Pulmonary artery endothelial cell (primary cell): ENCODE measurements around the gene INVS. TPM values are rescaled to one million over a fixed set of nuclear protein-coding genes. Genes with fewer than 3 reads are reported as not detected.
"Not testable (repeated sequence)": the region's sequence is repeated elsewhere in the genome, so short reads cannot be mapped to it uniquely, and the experiment has no call there.

Experiments used
- DNase-seq: peaks from one replicate; pipeline ENCODE4 v3.0.0-alpha.2; 2011; ENCODE audit warnings: low read depth, low spot score
- total RNA-seq: library from RNA; depleted of rRNA; stranded (reverse); fragments of >200 nt; gene quantifications from 2 replicates; pipeline ENCODE4 v1.2.3, GENCODE V29; 2014

Gene INVS
- total RNA-seq, 1 donor from 2014 or later = 19.5 TPM

DNA sequence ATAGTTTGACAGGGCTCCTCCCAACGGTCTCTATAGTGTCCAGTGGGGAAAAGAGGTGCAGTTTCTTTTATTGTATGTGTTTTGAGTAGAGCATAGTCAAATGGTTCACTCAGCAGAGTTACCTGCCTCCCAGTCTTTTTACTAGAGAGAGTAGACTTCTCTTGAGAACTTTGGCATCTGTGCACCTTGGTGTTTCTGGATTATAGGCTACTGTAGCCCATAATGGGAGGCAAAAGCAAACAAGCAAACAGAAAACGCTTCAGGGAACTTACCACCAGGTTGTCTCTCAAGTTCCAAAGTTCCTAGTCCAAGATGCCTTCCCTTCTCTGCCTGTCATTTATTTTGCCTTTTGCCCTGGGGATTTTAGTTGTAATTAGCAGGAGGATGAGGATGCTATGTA lies 26.2 kb downstream of the INVS start:
- no peak for DNase-seq

DNA sequence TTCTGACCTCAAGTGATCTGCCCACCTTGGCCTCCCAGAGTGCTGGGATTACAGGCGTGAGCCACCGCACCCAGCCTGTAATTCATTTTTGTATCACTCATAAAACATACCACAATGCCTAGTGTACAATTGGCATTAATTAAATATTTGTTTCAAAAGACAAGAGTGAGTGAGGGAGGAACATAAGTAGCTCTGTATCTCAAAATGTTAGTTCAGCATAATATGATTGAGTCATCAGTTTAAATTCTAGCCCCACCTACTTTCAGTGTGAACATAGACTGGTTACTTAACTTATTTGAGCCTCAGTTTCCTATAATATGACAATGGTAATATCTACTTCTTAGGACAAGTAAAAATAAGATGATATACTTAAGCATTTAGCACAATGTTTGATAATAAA lies 26.9 kb downstream of the INVS start:
- DNase-seq = no peak

- no peak for DNase-seq
These were observed 27.4 kb downstream of the INVS start for GRCh38 chr9:100126423-100126822.

- no peak for DNase-seq
These were observed 30.7 kb downstream of the INVS start for GRCh38 chr9:100129772-100130171.

- no peak for DNase-seq
These were observed 32.2 kb downstream of the INVS start for GRCh38 chr9:100131216-100131615.

DNA sequence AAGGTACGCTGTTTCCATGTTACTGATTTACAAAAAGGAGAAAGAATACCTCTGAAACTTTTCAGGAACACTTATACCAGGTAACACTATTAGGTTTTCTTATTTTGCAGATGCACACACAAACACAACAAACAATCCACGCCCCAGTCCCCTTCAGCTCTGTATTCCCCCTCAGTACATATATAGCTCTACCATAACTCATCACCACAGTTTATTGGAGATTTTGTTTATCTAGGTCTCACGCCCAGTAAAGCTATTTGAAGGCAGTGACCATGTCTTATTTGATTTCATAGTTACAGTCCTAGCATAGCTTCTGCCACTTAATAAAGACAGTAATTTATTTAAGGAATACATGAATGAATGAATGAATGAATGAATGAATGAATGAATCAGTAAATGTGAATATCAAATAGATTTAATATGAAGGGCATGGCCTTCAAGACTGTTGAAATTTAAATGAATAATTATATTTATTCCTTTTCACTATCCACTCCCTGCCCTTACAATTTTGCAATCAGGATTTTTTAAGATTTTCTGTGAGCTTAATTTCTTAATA lies 32.9 kb downstream of the INVS start:
- no peak for DNase-seq

DNA sequence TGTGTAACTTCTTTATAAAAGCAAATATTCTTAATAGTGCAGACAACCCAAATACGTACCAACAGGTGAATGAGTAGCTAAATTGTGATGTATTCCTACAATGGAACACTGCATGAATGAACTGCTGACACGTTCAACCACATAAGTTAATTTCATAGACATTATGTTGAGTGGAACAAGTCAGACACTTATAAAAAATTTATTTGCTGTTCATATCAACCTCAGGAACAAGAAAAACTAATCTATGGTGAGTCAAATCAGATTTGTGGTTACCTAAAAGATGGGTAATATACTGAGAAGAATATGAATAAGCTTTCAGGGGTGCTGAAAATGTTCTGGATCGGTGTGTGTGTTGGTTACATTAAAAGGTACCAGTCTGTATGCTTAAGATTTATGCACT lies 35.7 kb downstream of the INVS start:
- DNase-seq = no peak

DNA sequence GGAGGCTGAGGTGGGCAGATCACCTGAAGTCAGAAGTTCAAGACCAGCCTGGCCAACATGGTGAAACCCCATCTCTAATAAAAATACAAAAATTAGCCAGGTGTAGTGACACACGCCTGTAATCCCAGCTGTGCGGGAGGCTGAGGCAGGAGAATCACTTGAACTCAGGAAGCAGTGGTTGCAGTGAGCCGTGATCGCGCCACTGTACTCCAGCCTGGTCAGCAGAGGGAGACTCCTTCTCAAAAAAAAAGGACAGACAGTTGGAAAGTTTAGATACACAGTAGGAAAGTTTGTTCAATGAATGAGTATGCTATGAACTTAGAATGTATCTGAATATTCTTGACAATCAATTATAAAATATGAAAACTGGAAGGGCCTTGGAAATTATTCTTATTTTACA lies 37.8 kb downstream of the INVS start:
- not testable (repeated sequence) for DNase-seq

GRCh38 chr9:100140303-100140702 lies 41.3 kb downstream of the INVS start:
- not testable (repeated sequence) for DNase-seq

GRCh38 chr9:100141862-100142261 lies 42.8 kb downstream of the INVS start:
- DNase-seq = not testable (repeated sequence)

GRCh38 chr9:100145167-100145934 lies 46.3 kb downstream of the INVS start:
- not testable (repeated sequence) for DNase-seq

DNA sequence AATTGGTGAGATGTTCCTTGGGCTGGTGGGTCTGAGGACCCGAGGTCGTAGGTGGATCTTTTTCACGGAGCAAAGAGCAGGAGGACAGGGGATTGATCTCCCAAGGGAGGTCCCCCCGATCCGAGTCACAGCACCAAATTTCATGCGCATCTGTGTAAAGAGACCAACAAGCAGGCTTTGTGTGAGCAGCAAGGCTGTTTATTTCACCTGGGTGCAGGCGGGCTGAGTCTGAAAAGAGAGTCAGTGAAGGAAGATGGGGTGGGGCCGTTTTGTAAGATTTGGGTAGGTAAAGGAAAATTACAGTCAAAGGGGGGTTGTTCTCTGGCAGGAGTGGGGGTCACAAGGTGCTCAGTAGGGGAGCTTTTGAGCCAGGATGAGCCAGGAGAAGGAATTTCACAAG lies 46.9 kb downstream of the INVS start:
- DNase-seq = not testable (repeated sequence)

DNA sequence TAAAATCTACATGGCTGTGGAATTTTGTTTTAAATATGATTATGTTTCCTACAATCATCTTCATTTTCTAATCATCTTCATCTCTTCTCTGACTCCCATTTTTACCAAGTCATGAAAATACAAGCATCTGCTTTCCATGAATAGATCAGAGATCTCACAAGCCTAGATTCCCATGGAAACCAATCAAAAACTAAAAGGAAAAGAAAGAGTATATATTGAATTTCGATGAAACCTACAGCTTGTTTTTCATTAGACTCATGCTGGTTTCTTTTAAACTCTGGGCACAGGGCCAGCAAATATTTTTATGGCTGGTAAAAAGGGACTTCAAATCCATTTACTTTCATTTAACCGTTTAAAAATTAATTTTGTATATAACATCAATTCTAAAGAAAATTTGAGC lies 51.2 kb downstream of the INVS start:
- no peak for DNase-seq

GRCh38 chr9:100160021-100160420 lies 61.0 kb downstream of the INVS start:
- DNase-seq = no peak

DNA sequence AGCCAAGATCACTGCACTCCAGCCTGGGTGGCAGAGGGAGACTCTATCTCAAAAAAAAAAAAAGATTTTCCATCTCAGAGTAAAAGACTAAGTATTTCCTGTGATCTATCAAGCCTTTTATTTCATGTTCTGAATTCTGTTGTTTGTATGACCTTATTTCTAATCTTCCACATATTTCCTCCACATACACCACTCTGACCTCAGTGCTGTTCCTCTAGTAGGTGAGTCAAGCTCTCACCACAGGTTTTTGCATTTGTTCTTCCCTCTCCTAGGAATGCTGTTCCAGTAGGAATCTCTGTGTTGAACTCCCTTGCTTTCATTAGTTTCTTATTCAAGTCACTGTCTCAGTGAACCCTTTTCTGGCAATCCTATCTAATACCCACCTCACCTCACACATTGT lies 68.1 kb downstream of the INVS start:
- no peak for DNase-seq

- no peak for DNase-seq
These were observed 69.0 kb downstream of the INVS start for GRCh38 chr9:100167915-100168654.

DNA sequence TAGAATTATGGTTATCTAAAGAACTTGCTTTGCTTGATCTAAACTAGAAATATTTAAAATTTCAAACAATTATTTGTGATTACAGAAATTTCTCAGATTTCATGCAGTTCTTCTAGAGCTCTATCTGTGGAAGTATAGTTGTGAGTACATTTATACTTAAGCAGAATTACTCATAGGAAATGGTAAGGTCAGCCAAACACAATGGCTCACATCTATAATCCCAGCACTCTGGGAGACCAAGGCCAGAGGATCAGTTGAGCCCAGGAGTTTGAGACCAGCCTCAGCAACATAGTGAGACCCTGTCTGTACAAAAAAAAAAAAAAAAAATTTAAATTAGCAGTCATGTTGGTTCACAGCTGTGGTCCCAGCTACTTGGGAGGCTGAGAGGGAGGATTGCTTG lies 71.0 kb downstream of the INVS start:
- no peak for DNase-seq

DNA sequence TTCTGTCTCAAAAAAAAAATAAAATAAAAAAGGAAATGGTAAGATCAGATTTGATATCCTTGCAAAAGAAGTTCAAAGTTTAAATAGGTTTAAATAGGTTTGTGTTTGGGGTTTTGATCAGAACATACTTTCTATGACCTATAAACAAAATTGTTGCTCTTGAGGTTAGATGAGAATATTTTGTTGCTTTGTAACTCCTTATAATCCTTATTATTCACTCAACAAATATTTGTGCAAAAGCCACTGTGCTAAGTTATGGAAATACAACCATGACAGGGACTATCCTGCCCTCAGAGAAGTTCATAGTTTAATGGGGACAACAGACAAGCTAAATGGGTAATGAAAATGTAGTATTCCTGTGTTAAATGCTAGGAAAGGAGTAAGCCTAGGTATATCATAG lies 71.5 kb downstream of the INVS start:
- DNase-seq = no peak

GRCh38 chr9:100186356-100186755 lies 87.3 kb downstream of the INVS start:
- no peak for DNase-seq

GRCh38 chr9:100190339-100190738 lies 91.3 kb downstream of the INVS start:
- DNase-seq = no peak

GRCh38 chr9:100191264-100191663 lies 92.2 kb downstream of the INVS start:
- no peak for DNase-seq

- no peak for DNase-seq
These were observed 94.0 kb downstream of the INVS start for GRCh38 chr9:100193078-100193477.

- DNase-seq = no peak
These were observed 97.2 kb downstream of the INVS start for GRCh38 chr9:100196215-100196614.
